KMS-11 (cell line): ENCODE measurements around the gene NUSAP1.
A peak's percentile ranks its signal among the peaks of the same experiment; 100 is the strongest.
"Not testable (repeated sequence)": the region's sequence is repeated elsewhere in the genome, so short reads cannot be mapped to it uniquely, and the experiment has no call there.

Source experiments
- H2AFZ ChIP-seq: fragments of 200-600 bp; sonication (generic); 2 replicates; pipeline ENCODE4 v1.6.1; 2016; ENCODE audit warnings: antibody characterized with exemption, mixed run types, low read depth
- H3K27ac ChIP-seq: fragments of 200-600 bp; sonication (generic); 2 replicates; pipeline ENCODE4 v1.6.1; 2016; ENCODE audit warnings: mild to moderate bottlenecking, mixed run types
- H3K27me3 ChIP-seq: fragments of 200-600 bp; sonication (generic); 2 replicates; pipeline ENCODE4 v1.6.1; 2017; ENCODE audit warnings: mild to moderate bottlenecking, low read depth, mixed run types, moderate library complexity; ENCODE audit not compliant: insufficient read depth
- H3K36me3 ChIP-seq: fragments of 200-600 bp; sonication (generic); 2 replicates; pipeline ENCODE4 v1.6.1; 2017; ENCODE audit warnings: mild to moderate bottlenecking, mixed run types; ENCODE audit not compliant: insufficient read depth
- H3K4me1 ChIP-seq: fragments of 200-600 bp; sonication (generic); 2 replicates; pipeline ENCODE4 v1.6.1; 2016; ENCODE audit warnings: mild to moderate bottlenecking, low read depth, mixed run types; ENCODE audit not compliant: poor library complexity, severe bottlenecking
- H3K4me2 ChIP-seq: fragments of 200-600 bp; sonication (generic); 2 replicates; pipeline ENCODE4 v1.7.0; 2016; ENCODE audit warnings: mild to moderate bottlenecking, mixed run types
- H3K4me3 ChIP-seq: fragments of 200-600 bp; sonication (generic); IDR thresholded peaks from 2 replicates; pipeline ENCODE4 v1.6.1; 2017; ENCODE audit warnings: low read depth, low read length, mixed read lengths; ENCODE audit not compliant: insufficient read depth
- H3K79me2 ChIP-seq: fragments of 200-600 bp; sonication (generic); 2 replicates; pipeline ENCODE4 v1.6.1; 2016; ENCODE audit warnings: low read depth, mixed run types; ENCODE audit not compliant: insufficient read depth
- H3K9ac ChIP-seq: fragments of 200-600 bp; sonication (generic); 2 replicates; pipeline ENCODE4 v1.6.1; 2016; ENCODE audit warnings: mild to moderate bottlenecking, mixed run types
- H4K20me1 ChIP-seq: fragments of 200-600 bp; sonication (generic); 2 replicates; pipeline ENCODE4 v1.6.1; 2016; ENCODE audit warnings: mild to moderate bottlenecking, mixed run types; ENCODE audit not compliant: insufficient read depth
- TF ChIP-seq, protein P1 (sequence below): fragments of 200-600 bp; sonication (generic); conservative IDR thresholded peaks from 2 replicates; pipeline ENCODE4 v1.6.1; 2017; ENCODE audit warnings: low read depth, mild to moderate bottlenecking, antibody characterized with exemption, low read length, moderate library complexity, mixed read lengths

NUSAP1 gene

GRCh38 chr15:41332194-41333025 lies at the start of gene NUSAP1, which contains the start of gene OIP5:
Gene NUSAP1 (plus strand): TSS chr15:41332881. CDS start chr15:41332958, 77 bp downstream.
Gene OIP5 (minus strand): TSS chr15:41332591. CDS start chr15:41332561, 30 bp downstream.
- H3K4me2 ChIP-seq, result peak within 1 kb of the TSS; percentile 61
- peak within 1 kb of the TSS; percentile 79 for H3K9ac ChIP-seq
- H4K20me1 ChIP-seq, result no peaks in the 10 kb centered on the region
- H3K79me2 ChIP-seq, result peaks cover 54% of the 10 kb centered on the region
- H3K27ac ChIP-seq, result peak within 1 kb of the TSS; percentile 83
- H3K4me3 ChIP-seq, result peak within 1 kb of the TSS; percentile 57
- TF ChIP-seq, protein P1, sequence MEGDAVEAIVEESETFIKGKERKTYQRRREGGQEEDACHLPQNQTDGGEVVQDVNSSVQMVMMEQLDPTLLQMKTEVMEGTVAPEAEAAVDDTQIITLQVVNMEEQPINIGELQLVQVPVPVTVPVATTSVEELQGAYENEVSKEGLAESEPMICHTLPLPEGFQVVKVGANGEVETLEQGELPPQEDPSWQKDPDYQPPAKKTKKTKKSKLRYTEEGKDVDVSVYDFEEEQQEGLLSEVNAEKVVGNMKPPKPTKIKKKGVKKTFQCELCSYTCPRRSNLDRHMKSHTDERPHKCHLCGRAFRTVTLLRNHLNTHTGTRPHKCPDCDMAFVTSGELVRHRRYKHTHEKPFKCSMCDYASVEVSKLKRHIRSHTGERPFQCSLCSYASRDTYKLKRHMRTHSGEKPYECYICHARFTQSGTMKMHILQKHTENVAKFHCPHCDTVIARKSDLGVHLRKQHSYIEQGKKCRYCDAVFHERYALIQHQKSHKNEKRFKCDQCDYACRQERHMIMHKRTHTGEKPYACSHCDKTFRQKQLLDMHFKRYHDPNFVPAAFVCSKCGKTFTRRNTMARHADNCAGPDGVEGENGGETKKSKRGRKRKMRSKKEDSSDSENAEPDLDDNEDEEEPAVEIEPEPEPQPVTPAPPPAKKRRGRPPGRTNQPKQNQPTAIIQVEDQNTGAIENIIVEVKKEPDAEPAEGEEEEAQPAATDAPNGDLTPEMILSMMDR, result no peak; the same call in 1 of the 2 replicates
- peaks cover 25% of the 10 kb centered on the region for H3K4me1 ChIP-seq
- no peaks in the 10 kb centered on the region for H3K27me3 ChIP-seq
- peak within 1 kb of the TSS; percentile 81 for H2AFZ ChIP-seq
- H3K36me3 ChIP-seq, result no peaks in the 10 kb centered on the region; the same call in 1 of the 2 replicates

DNA sequence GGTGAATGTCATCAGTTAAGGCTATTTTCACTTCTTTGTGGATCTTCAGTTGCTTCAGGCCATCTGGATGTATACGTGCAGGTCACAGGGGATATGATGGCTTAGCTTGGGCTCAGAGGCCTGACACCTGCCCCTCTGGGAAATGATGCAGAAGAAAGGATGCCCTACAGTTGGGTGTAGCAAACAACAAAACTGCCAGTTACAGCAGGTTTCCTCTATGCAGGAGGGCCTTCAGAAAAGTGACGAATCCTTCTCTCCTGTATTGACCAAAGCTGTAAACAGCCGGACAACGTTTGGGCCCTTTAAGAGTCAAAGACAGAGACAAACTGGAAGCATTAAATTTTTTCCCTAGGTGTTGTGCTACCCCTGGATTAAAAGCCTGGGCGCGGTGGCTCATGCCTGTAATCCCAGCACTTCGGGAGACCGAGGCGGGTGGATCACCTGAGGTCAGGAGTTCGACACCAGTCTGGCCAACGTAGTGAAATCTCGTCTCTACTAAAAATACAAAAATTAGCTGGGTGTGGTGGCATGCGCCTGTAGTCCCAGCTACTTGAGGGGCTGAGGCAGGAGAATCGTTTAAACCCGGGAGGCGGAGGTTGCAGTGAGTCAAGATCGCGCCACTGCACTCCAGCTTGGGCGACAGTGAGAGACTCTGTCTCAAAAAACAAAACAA lies 49.6 kb upstream of the NUSAP1 start:
- peak overlapping the region; percentile 80 for H3K4me2 ChIP-seq
- H3K4me3 ChIP-seq, H4K20me1 ChIP-seq, H3K27me3 ChIP-seq: not testable (repeated sequence)
- H3K79me2 ChIP-seq, result peaks cover 35% of the 10 kb centered on the region
- peaks cover 38% of the 10 kb centered on the region for H3K4me1 ChIP-seq
- peaks cover 17% of the 10 kb centered on the region; the same call in 1 of the 2 replicates for H3K36me3 ChIP-seq
- H3K27ac ChIP-seq, result peak overlapping the region; percentile 83
- peak overlapping the region; percentile 70 for H3K9ac ChIP-seq
- peak overlapping the region; percentile 96 for H2AFZ ChIP-seq

- no peaks in the 10 kb centered on the region for H4K20me1 ChIP-seq
- H3K36me3 ChIP-seq, result peaks cover 17% of the 10 kb centered on the region; the same call in 1 of the 2 replicates
- peak overlapping the region; percentile 70 for H3K9ac ChIP-seq
- peaks cover 35% of the 10 kb centered on the region for H3K79me2 ChIP-seq
- no peak overlapping the region for H3K4me3 ChIP-seq
- H3K4me2 ChIP-seq, result peak overlapping the region; percentile 80
- peak overlapping the region; percentile 96 for H2AFZ ChIP-seq
- TF ChIP-seq, protein P1, result no peak
- H3K27ac ChIP-seq, result peak overlapping the region; percentile 83
- H3K27me3 ChIP-seq, result no peaks in the 10 kb centered on the region
- H3K4me1 ChIP-seq, result peaks cover 40% of the 10 kb centered on the region
Measured at GRCh38 chr15:41283653-41284426, 48.8 kb upstream of the NUSAP1 start.

DNA sequence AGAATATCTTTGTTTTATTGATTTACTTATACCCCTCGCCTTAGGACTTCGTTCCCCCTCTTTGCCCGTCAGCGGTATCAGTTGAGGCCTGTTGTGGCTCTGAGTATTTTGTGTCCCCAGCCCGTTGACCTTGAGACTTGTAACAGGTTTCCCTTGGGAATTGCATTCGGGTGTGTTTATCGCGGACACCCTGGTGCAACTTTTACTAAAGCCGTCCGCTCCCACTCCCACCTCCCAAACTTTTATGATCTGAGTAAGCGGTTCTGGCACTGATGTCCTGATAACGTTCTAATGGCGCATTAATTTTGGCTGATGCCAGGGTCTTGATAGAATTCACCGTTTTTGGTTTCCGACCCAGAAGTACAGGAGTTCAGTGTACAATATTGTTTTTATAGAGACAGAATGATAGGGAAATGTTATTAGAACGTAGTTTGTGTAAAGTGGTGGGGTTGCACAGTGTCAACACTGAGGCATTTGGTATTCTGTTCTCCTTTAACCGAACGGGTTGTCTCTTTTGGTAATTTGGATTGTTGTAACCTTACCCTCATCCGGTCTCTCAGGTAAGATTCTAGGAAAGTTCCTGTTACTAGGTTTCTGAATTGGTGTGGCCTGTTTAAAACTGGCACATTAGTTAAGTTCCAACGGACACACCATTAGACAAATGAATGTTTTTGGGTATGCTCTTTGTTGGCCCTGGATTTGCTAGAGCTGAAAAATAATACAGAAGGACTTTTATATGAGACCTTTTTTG lies 48.1 kb upstream of the NUSAP1 start:
- H3K4me2 ChIP-seq, result peak overlapping the region; percentile 33
- peaks cover 17% of the 10 kb centered on the region; the same call in 1 of the 2 replicates for H3K36me3 ChIP-seq
- peak overlapping the region; percentile 96 for H2AFZ ChIP-seq
- no peak overlapping the region for H3K4me3 ChIP-seq
- no peaks in the 10 kb centered on the region for H3K27me3 ChIP-seq
- H4K20me1 ChIP-seq, result no peaks in the 10 kb centered on the region
- H3K79me2 ChIP-seq, result peaks cover 35% of the 10 kb centered on the region
- TF ChIP-seq, protein P1, result no peak
- H3K9ac ChIP-seq, result peak overlapping the region; percentile 70
- H3K27ac ChIP-seq, result peak overlapping the region; percentile 83
- H3K4me1 ChIP-seq, result peaks cover 40% of the 10 kb centered on the region
